Smooth muscle cell (in vitro differentiated cells): ENCODE data around the gene MOB3C. TPM values are rescaled to one million over a fixed set of nuclear protein-coding genes. Genes with fewer than 3 reads are reported as not detected.

Experiments used
- DNase-seq: peaks from one replicate; lab custom pipeline; 2025; ENCODE audit not compliant: unreplicated experiment; lab: John Stamatoyannopoulos, UW
- H2AFZ ChIP-seq: fragments of 200-600 bp; sonication (generic); 2 replicates; pipeline ENCODE4 v1.6.0; 2016; ENCODE audit warnings: antibody characterized with exemption, low read depth, mild to moderate bottlenecking
- H3F3A ChIP-seq: fragments of 200-600 bp; sonication (generic); 2 replicates; pipeline ENCODE4 v1.6.0; 2017; ENCODE audit warnings: antibody characterized with exemption, low read depth
- H3K27ac ChIP-seq: fragments of 200-600 bp; sonication (generic); 2 replicates; pipeline ENCODE4 v1.5.1; 2016; ENCODE audit warnings: low read depth, mild to moderate bottlenecking
- H3K27me3 ChIP-seq: fragments of 200-600 bp; sonication (generic); 2 replicates; pipeline ENCODE4 v1.6.1; 2016; ENCODE audit warnings: low read depth, mild to moderate bottlenecking
- H3K36me3 ChIP-seq: fragments of 200-600 bp; sonication (generic); 2 replicates; pipeline ENCODE4 v1.5.1; 2016; ENCODE audit warnings: low read depth
- H3K4me1 ChIP-seq: fragments of 200-600 bp; sonication (generic); 2 replicates; pipeline ENCODE4 v1.5.1; 2016; ENCODE audit warnings: low read depth
- H3K4me2 ChIP-seq: fragments of 200-600 bp; sonication (generic); 2 replicates; pipeline ENCODE4 v1.6.0; 2016; ENCODE audit warnings: mild to moderate bottlenecking
- H3K4me3 ChIP-seq: fragments of 200-600 bp; sonication (generic); 2 replicates; pipeline ENCODE4 v1.5.1; 2016; ENCODE audit warnings: mild to moderate bottlenecking
- H3K79me2 ChIP-seq: fragments of 200-600 bp; sonication (generic); 2 replicates; pipeline ENCODE4 v1.6.0; 2016; ENCODE audit warnings: low read depth, mild to moderate bottlenecking
- H3K9ac ChIP-seq: fragments of 200-600 bp; sonication (generic); 2 replicates; pipeline ENCODE4 v1.6.0; 2016; ENCODE audit warnings: low read depth
- H3K9me3 ChIP-seq: fragments of 200-600 bp; sonication (generic); replicated peaks from 2 replicates; pipeline ENCODE4 v1.5.1; 2016; ENCODE audit warnings: low read depth
- H4K20me1 ChIP-seq: fragments of 200-600 bp; sonication (generic); 2 replicates; pipeline ENCODE4 v1.6.0; 2016; ENCODE audit warnings: low read depth
- WGBS: methylation state at CpG from one replicate; pipeline ENCODE4 v1.1.7; 2016; ENCODE audit warnings: low lambda C conversion rate; 5-methylcytosine and 5-hydroxymethylcytosine counted together
- polyA plus RNA-seq: library from polyadenylated mRNA; unstranded; fragments of >200 nt; fragmentation: Nextera tagmentation; extraction: Ambion mirVana; gene quantifications from 2 replicates; pipeline ENCODE4 v1.2.1, GENCODE V29; 2016
- total RNA-seq: library from RNA; depleted of rRNA; stranded (reverse); fragments of >200 nt; gene quantifications from 2 replicates; pipeline ENCODE4 v1.2.3, GENCODE V29; 2014
- TF ChIP-seq, protein P1 (sequence below): fragments of 200-600 bp; sonication (generic); IDR thresholded peaks from 2 replicates; pipeline ENCODE4 v1.5.1; 2017; ENCODE audit warnings: borderline replicate concordance, mild to moderate bottlenecking, antibody characterized with exemption; ENCODE audit not compliant: insufficient read depth, poor library complexity, severe bottlenecking

The MOB3C gene
- total and polyA plus RNA-seq, 2 experiments from 2014 or later: 5.3 to 5.5 TPM

DNA sequence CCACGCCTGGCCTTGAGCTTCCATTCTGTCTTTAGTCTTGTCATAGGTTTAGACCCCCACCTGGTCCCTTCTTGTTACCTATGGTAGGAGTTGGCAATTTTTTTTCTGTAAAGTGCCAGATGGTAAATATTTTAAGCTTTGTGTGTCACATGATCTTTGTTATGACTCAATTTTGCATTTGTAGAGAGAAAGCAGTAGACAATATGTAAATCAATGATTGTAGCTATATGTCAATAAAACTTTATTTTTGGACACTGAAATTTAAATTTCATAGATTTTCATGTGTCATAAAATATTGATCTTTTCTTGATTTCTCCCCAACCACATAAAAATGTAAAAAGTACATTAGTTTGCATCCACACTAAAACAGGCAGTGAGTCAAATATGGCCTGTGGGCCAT lies 20.6 kb downstream of the MOB3C start:
- H3K9ac ChIP-seq: no peak overlapping the region
- peaks cover 25% of the 10 kb centered on the region for H4K20me1 ChIP-seq
- H3F3A ChIP-seq: no peaks in the 10 kb centered on the region
- no peaks in the 10 kb centered on the region for H3K27me3 ChIP-seq
- H3K27ac ChIP-seq: no peak overlapping the region
- no peaks in the 10 kb centered on the region for H3K79me2 ChIP-seq
- no peaks in the 10 kb centered on the region for H3K36me3 ChIP-seq
- H3K4me1 ChIP-seq: no peaks in the 10 kb centered on the region
- no peak overlapping the region for H3K4me2 ChIP-seq
- H3K9me3 ChIP-seq: no peaks in the 10 kb centered on the region
- no peak for DNase-seq
- no peak overlapping the region for H2AFZ ChIP-seq
- TF ChIP-seq, protein P1, sequence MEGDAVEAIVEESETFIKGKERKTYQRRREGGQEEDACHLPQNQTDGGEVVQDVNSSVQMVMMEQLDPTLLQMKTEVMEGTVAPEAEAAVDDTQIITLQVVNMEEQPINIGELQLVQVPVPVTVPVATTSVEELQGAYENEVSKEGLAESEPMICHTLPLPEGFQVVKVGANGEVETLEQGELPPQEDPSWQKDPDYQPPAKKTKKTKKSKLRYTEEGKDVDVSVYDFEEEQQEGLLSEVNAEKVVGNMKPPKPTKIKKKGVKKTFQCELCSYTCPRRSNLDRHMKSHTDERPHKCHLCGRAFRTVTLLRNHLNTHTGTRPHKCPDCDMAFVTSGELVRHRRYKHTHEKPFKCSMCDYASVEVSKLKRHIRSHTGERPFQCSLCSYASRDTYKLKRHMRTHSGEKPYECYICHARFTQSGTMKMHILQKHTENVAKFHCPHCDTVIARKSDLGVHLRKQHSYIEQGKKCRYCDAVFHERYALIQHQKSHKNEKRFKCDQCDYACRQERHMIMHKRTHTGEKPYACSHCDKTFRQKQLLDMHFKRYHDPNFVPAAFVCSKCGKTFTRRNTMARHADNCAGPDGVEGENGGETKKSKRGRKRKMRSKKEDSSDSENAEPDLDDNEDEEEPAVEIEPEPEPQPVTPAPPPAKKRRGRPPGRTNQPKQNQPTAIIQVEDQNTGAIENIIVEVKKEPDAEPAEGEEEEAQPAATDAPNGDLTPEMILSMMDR: no peak
- H3K4me3 ChIP-seq: no peak overlapping the region
- WGBS: 96% methylated on average over 1 of the region's 1 CpG

DNA sequence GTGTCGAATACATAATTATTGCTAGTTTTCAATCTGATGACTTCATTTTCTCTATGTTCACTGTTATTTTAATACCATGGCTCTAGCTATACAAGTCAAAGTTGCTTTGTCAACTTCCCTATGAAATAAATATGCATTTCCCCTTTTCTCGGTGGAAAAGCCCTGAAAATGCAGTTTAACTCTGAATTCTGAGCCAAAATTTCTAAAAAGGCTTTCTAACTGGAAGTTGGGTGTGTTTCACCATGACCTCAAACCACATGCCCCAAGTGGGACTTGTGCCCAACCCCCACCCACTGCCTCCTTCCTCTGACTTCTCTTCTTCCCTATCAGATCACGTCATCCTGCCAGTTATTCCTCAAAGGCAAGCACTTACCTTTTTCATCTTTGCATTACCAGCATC lies 21.5 kb downstream of the MOB3C start:
- TF ChIP-seq, protein P1: no peak
- H3K9ac ChIP-seq: no peak overlapping the region

DNA sequence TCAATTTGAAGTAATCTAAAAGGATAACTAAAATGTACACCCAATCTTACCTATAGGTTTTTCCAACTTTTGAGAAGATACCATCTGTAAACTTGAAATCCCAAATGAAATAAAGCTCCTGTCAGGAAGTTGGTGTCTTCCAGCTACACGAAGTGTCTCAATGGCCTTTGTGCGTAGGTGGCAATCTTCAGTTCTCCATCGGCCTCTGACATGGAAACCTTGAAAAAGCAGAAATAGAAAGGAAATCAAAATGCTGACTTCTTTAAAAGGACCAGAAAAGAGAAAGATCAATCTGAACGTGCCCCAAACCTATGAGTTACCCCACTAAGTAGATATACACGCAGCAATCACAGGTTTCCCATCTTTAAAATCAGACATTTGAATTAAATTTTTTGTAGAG lies 22.5 kb downstream of the MOB3C start:
- TF ChIP-seq, protein P1: no peak
- H4K20me1 ChIP-seq: peaks cover 25% of the 10 kb centered on the region
- no peaks in the 10 kb centered on the region for H3K27me3 ChIP-seq
- H3F3A ChIP-seq: no peaks in the 10 kb centered on the region
- no peak overlapping the region for H3K27ac ChIP-seq
- H3K4me2 ChIP-seq: no peak overlapping the region
- no peaks in the 10 kb centered on the region for H3K36me3 ChIP-seq
- WGBS: 99% methylated on average over 5 of the region's 5 CpGs
- no peaks in the 10 kb centered on the region for H3K9me3 ChIP-seq
- H3K79me2 ChIP-seq: no peaks in the 10 kb centered on the region
- H2AFZ ChIP-seq: no peak overlapping the region
- no peak for DNase-seq
- H3K9ac ChIP-seq: no peak overlapping the region
- no peak overlapping the region for H3K4me3 ChIP-seq
- no peaks in the 10 kb centered on the region for H3K4me1 ChIP-seq

More for the DNA sequence above, 21.5 kb downstream of the MOB3C start:
- H3K4me2 ChIP-seq: no peak overlapping the region
- WGBS: 93% methylated on average over 3 of the region's 3 CpGs
- no peak overlapping the region for H3K27ac ChIP-seq
- no peak overlapping the region for H2AFZ ChIP-seq
- H3F3A ChIP-seq: no peaks in the 10 kb centered on the region
- H3K4me1 ChIP-seq: no peaks in the 10 kb centered on the region
- DNase-seq: no peak
- H3K79me2 ChIP-seq: no peaks in the 10 kb centered on the region
- H4K20me1 ChIP-seq: peaks cover 25% of the 10 kb centered on the region
- no peaks in the 10 kb centered on the region for H3K27me3 ChIP-seq
- no peaks in the 10 kb centered on the region for H3K9me3 ChIP-seq
- H3K36me3 ChIP-seq: no peaks in the 10 kb centered on the region
- no peak overlapping the region for H3K4me3 ChIP-seq

DNA sequence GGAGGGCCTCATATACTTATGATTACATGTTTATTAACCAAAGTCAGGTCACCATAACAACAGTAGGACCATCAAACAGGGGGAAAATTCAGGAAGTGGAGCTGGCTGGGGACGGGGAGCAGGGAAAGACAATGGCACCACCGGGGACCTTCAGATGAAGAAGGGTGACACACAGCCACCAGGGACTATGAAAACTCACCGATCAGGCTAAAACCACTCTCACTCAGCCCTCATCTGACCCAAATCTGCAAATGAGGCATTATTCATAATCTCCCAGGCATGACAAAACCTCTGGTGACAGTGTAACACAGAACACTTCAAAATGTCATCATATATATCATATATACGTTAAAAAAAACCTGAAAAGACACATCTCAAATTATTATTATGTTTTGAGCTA lies 23.8 kb downstream of the MOB3C start:
- no peak overlapping the region for H3K9ac ChIP-seq
- H3K4me2 ChIP-seq: no peak overlapping the region
- H3K27me3 ChIP-seq: no peaks in the 10 kb centered on the region
- no peak overlapping the region for H3K27ac ChIP-seq
- H3K36me3 ChIP-seq: no peaks in the 10 kb centered on the region
- H3F3A ChIP-seq: no peaks in the 10 kb centered on the region
- no peak for DNase-seq
- H3K4me3 ChIP-seq: no peak overlapping the region
- TF ChIP-seq, protein P1: no peak
- 89% methylated on average over 4 of the region's 4 CpGs for whole genome bisulfite sequencing
- H4K20me1 ChIP-seq: peaks cover 25% of the 10 kb centered on the region
- H3K4me1 ChIP-seq: no peaks in the 10 kb centered on the region
- no peaks in the 10 kb centered on the region for H3K79me2 ChIP-seq
- H2AFZ ChIP-seq: no peak overlapping the region
- no peaks in the 10 kb centered on the region for H3K9me3 ChIP-seq
